ENCODE measurements around the gene PURA.

The PURA gene

DNA sequence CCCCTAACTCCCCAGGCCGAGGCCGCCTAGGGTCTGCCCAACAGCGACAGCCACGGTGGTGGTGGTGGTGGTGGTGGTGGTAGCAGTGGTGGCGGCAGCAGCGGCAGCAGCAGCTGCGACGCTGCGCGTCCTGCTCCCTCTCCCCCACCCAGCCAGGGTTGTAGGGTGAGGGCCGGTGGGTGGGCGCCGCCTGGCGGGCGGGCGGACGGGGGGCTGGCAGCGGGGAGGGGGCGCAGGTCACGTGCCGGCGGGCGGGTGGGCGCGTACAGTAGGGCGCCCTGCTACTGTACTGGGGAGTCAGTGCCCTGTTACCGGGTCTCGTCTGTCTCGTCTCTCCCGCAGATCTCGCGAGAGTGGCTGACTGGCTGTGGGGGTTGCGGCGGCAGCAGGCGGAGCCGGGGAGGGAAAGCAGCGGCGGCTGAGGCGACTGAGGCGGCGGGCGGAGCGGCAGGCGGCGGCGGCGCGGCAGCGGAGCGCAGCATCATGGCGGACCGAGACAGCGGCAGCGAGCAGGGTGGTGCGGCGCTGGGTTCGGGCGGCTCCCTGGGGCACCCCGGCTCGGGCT, at the start of gene PURA:
TSS of gene PURA (plus strand) at position 411 of the 565 bp plus-strand sequence. CDS start at position 484, 73 bp downstream.
- DNase-seq = peak; percentile 81

DNA sequence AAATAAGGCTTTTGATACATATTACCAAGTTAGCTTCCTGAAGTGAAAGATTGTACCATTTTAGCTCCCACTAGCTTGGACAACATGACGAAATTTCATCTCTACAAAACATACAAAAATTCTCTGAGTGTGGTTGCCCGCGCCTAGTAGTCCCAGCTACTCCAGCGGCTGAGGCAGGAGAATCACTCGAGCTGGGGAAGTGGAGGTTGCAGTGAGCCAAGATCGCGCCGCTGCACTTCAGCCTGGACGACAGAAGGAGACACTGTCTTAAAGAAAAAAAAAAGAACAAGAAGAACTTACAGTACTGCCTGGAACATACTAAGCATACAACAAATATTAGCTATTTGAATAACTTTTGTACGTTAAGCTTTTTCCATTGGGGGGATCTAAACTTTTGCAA, 41.1 kb upstream of the PURA start:
- no peak for DNase-seq

DNA sequence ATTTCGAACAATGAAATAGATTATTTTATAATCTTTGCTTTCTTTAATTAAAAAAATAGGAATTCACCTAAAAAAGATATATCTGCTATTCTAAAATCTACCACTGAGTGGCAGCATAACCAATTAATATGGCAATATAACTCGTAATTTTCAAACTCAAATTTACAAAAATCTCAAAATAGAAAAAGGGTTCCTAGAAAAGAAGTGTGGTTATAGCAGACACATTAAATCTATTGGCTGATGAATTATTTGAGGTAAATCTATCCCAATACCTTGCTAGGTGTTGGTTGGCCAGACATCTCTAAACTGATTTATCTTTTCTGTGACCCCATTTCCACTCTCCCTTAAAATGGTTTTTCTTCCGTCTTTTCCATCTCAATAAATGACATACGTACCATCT, 40.6 kb upstream of the PURA start:
- no peak for DNase-seq

DNA sequence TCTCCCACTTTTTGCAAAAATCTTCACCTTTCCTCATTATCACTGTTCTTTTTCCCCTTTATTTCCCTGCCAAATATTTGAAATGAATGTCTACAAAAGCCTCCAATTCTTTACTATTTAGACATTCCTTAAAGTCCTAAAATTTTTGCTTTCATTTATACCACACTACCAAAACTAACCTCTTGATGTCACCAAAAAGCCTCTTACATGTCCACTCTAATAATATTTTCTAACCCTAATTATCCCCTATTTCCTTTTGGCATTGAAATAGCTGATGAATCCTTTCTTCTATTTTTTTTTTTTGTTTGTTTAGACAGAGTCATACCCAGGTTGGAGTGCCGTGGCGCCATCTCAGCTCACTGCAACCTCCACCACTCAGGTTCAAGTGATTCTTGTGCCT, 38.5 kb upstream of the PURA start:
- no peak for DNase-seq

DNA sequence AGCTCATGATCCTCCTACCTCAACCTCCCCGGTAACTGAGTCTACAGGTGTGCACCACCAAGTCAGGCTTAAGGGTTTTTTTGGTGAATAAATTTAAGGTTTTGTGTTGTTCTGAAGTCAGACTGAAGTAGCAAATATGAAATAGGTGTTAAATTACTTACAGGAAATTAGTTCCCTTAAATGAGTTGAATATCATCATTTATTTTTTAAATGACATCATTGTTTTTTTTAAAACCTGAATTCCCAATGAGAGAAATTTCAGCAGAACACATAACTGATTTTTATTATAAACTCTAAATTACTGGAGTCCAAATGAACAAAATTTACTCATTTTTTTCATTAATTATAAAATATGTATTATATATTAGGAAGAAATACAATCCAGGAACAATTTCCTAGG, 37.8 kb upstream of the PURA start:
- no peak for DNase-seq

DNA sequence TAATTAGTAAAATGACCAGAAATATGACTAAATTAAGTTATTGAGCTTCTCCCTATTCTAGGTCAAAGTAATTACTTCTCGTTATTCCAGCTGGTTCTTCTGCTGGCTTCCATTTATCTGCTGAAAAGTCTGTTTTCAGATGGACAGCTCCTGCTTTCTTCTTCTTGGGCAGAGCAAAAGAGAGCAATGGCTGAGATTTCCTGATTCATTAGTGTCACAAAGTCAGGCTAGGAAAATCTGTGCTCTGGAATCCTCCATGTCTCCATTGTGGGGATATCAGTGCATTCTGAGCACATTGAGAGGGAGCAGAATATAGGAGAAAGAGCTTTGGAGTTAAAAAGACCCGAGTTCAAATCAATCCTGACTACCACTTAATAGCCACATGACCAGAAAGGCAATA, 37.1 kb upstream of the PURA start:
- DNase-seq = no peak

DNA sequence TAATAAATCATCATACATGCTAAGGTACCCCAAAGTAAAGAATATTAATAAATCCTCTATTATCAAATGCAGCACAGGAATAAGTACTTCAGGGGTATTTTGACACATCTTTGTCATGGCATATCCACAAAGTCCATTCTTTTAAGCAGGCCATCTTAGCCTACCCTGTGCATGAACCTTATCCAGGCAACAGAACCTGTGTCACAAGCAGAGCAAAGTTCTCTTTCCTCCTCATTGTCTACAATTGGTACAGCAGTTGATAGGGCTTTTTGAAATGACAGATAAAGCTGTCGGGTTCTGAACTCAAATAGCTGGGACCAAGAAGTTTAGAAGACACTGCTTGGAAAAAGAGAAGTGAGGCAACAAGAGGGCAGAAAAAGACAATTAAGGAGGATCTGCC, 30.8 kb upstream of the PURA start:
- no peak for DNase-seq

DNA sequence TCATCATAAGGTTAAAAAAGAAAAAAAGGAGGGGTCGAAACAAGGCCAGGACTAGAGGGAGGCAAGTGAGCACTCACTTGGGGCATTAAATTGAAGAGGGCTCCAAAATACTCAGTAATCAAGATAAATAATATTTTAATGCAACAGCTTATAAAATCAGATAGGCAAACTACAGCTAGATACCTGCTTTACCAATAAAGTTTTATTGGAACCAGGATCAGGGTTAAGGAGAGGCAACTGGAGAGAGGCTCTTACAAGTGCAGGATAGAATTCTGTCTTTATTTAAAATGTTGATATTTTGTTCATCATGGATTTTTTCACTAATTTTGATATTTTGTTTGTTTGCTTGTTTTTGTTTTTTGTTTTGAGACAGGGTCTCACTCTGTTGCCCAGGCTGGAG, 30.3 kb upstream of the PURA start:
- no peak for DNase-seq

DNA sequence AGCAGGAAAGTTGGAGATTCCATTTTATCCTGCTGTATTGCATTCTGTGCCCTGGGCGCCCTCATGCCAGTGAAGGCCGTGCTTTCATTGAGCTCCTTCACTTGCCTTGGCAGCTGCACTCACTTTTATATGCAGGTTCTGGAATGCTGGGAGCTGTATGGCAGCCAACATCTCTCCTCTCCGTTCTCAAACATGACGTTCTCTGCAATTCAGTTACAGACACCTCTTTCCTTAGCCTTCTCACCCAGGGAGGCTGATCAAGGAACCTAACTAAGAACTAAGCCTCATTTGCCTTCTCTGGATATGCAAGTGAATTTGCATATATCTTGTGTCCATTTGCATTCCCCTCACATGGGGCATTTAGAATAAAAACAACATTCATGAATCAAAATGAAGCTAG, 29.4 kb upstream of the PURA start:
- no peak for DNase-seq

DNA sequence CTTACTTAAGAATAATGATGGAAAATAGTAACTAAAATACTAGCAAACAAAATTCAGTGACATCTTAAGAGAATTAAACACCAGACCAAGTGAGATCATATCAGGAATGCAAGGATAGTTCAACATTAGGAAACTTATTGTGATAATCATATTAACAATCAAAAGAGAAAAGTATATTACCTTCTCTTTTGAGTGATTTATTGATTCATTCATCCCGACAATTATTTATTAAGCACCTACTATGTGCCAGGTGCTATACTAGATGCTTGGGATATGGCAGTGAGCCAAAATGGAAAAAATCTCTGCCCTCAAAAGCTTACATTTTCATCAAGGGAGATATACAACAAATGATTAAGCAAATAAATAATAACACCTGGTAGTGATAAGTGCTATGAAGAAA, 23.7 kb upstream of the PURA start:
- no peak for DNase-seq

DNA sequence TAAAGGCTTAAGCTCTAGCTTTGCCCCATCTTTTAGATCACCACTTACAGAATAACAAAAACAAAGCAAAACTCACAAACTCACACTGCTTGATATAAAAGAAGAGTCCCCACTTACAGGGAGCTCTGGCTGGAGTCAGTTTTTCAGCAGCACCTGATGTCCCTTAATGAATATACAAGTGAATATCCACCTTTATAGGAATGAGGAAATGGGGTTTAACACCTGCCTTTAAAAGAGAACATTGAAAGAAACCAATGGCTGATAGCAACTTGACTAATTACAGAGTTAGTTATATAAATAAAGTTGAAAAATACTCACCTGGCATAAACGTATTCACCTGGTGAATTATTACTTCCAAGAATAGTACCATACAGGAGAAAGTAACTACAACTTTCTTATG, 20.7 kb upstream of the PURA start:
- no peak for DNase-seq

DNA sequence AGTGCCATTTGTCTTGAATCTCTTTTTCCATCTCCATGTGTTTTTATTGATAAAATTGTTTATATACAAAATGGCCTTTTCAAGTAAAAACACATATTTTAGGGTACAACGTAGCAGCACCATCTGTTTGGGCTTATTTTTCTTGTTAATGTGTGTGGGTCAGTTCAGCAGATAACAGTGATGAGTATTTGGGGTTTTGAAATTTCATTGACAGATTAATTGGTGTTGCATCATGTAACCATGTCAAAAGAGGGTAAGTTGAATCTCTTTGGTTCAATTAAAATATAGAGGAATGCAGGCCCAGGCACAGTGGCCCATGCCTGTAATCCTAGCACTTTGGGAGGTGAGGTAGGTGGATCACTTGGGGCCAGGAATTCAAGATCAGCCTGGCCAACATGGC, 20.0 kb upstream of the PURA start:
- no peak for DNase-seq

DNA sequence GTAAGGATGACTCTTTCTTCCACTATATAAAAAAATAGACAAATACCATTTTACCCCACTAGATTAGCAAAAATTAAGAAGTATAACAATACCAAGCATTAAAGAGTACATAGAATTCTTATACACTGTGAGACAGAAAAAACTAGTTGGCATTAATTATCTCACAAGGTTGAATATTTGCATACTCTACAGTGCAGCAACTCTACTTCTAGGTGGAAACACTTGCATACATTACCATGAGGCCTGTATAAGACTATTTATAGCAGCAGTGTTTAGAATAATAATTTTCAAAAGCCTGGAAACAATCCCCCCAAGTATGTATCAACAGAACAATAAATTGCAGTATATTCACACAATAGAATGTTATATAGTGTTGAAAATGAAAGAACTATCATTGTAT, 19.0 kb upstream of the PURA start:
- DNase-seq = no peak

DNA sequence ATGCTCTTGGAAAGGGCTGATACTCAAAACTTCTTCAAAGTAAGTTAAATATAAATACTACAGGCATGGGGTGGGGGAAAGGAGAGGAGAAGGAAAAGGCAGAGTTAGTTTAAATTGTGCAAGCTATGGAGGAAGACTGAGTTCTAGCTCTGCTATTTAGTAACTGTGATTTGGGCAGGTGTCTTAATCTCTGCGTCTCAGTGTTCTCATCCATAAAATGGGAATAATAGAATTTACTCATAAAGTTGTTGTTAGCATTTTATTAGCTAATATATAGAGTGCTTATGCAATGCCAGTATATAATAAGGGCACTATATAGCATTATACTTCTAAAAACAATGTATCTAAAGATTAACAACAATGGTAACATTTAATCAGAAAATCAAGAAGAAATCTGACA, 12.7 kb upstream of the PURA start:
- DNase-seq = no peak

DNA sequence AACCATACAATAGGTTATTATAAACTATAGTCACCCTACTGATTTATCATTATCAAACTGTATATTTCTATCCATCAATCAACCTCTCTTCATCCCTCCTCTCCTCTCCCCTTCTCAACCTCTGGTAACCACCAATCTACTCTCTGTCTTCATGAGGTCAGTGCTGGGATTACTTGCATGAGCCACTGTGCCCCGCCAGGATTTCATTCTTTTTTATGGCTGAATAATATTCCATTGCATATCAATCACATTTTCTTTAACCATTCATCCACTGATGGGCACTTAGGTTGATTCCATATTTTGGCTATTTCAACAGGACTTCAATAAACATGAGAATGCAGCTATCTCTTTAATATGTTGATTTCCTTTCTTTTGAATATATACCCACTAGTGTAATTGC, 10.8 kb upstream of the PURA start:
- no peak for DNase-seq

DNA sequence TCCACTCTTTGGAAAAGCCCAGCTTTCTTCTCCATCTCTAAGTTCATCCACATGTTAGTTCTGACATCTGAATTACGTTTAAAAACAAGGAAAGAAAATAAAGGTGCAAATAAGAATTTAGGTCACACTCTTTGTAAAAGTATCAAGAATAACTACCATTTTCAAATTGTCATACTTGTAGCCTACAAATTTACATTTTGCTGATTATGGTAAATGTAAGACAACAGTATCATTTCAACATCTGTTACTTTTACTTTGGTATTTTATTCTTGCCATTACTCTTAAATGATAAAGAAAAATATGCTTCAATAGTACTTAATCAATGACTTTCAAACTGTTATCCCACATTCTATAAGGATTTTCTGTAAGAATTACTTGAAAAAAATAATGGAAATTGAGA, 9.8 kb upstream of the PURA start:
- no peak for DNase-seq

DNA sequence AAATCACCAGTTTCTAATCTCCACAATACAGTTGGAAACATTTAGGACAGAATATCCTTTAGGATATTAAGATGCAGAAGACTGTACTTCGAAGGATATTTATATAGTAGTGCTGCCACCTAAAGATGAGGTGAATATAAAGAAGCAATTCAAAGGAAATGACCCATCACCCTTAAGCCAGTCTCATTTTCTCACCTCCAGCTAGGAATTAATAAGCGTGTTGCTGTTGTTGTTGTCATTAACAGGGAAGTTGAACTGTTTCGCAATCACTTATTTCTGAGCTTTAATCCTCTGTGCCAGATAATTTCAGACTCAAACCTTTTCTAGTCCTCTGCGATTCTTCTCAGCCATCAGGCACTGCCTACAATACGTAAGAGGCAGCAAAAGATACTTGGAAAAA, 7.8 kb upstream of the PURA start:
- DNase-seq = no peak

DNA sequence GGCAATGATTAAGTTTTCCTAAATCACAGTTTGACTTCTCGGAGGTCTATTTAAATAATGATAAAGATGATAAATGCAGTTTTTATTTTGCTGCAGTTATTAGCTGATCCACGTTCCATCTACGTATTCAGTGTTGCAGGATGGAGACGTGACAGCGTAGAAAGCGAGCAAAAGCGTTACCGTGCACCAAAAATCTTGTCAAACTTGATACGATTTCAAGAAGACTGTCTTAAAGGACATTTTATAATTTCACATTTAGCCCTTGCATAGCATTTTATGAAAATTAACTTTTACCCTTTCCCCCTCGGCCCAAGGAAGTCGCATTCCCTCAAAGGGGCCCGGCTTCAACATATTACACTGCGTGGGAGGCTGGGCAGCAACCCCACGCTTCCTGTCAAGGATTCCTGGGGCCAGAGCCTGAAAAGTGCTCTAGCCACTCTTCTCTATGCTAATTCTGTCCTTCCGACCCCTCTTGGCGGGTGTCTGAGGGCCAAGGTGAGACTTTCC, 7.1 kb upstream of the PURA start:
- no peak for DNase-seq

DNA sequence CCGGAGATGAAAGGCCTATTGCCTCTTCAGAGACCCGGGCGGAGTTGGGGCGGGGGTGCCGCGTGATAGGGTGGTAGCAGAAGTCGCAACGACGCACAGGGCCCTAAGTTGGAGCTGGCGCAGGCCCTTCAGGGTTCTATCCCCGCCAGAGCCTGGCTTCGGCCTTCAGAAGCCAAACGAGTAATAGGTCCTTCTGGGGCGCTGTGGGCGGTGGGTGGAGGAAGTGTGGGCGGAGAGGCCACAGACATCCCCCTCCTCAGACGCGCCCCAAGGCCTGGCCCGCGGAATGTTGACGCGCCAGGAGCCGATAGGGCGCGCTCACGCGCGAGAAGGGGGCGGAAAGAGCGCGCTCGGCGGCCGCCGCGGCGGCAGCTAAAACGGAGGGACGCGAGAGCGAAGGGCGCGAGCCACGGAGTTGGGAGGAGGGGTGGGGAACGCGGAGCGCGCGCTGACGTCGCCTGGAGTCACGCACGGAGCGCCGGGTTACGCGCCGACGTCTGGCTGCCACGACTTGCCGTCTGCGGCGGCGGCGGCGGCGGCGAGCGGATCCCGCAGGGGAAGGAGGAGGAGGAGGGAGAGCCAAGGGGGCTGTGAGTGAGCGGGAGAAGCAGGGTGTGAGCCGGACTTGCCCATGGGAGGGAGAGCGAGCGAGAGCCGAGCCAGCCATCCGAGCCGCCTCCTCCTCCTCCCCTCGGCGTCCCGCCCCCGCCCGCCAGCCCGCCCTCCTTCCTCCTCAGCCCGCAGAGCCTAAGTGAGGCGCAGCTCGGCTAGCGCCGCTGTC, 6.4 kb upstream of the PURA start:
- peak; percentile 80 for DNase-seq

DNA sequence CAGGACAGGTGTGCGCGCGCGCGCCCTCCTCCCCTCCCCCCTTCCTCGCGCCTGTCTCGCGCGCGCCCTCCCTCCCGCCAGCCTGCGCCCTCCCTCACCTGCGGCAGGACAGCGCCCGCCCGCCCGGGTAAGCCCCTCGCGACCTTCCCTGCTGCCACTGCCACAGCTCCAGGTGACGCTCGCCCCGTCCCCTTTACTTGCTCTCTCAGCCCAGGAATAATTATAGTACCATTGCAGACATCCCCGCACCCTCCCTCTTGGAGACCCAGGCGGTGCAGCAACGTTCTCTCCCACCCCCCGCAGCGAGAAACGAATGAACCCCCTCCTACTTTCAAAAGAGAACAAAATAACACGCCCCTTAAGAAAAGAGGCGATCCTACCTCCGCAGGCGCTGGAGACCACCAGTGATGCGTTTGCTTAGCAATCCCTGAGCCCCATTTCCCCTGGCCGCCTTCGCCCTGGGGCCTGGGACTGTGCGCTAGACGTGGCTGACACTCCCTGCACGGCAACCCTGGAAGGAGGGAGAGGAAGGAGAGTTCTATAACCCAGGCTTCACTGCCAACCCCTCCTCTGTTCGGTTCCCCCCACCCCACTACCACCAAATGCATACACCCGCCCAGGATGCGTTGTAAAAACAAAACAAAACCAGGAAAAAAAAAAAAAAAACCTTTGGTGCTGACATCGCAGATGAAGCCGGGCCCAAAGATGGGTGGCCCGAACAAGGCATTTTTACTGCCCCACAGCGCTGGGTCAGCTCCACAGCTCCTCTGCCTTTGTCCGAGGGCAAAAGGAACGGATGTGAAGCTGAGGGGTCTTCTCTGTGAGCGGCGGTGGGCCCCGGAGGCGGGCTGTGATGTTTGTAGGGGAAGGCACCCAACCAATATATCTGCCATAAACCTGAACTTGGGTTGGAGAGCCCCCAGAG, 5.6 kb upstream of the PURA start:
- DNase-seq = no peak

DNA sequence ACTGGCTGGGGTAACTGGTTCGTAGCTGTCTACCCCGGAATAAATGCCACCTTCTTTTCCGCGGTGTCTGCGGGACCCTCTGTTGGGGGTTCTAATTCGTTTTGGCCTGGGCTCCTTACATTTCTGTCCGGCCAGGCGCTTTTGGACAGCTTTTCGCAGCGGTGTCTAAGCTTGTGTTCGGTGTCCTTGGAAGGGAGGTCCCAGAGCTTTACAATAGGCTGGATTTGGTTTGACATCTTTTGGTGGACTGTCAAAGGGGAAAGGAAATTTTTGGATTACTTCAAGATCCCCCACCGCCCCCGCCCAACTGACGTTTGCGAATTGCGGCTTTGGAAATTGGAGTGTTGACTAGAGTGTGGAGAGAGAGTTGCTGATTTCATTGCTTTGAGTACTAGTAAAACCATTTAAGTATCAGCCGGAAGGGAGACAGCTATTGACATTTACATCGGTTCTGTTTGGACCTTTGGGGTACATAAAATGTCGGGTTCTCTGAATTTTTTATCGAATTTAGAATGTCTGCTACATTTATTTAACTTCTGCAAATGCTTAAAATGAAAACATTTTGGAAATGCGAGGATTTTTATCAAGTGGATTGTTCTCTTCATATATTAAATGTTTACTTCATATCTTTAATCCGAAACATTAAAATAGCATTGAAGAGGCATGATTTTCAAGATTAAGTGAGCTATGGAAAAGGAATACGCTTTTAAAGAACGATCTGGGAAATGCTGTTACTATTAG, 4.7 kb upstream of the PURA start:
- DNase-seq = no peak

DNA sequence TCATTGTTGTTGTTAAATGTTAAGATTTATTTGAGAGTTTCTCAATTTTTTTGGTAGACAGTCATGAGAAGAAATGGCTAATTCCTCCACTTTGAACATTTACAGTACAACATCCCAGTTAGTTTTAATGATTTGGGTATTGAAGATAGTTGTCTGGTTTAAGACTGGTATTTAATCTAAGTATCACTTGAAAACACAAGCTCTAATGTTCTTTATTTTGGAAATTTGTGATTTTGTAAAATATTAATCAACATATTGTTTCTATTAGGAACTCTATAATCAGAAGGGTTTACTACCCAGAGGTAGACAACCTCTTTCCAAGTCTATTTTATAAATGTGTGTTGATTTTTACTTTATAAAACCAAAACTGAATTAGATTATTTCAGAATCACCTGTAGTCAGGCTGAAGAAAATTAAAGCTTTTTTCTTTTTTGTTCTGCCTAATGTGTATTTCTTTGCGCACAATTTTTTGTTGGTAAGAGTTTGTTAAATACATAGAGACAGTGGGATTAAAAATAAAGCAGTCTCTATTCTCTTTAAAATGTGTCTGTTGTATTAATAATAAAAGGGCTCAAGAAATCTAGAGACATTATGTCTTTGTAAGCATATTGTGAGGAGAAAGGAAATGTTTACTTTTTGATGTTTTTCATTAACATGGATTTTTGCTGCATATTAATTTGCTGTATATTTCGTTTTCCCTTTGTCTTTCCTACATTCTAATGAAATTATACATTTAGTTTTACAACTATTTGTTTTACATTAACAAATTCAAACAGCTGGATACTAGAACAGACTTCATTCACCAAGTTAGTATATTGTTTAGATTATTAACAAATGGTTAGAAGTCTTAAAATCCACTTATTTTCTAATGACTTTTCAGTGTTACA, 3.9 kb upstream of the PURA start:
- no peak for DNase-seq

Data from NCI-H2171 (cell line).